Caco-2 (cell line): ENCODE results near the gene NUP153. TPM values are rescaled to one million over a fixed set of nuclear protein-coding genes. Genes with fewer than 3 reads are reported as not detected.
"Not testable (repeated sequence)": the region's sequence is repeated elsewhere in the genome, so short reads cannot be mapped to it uniquely, and the experiment has no call there.

Source experiments
- BruUV-seq: library from RNA; stranded (reverse); fragments of 400-500 nt; replicated peaks from 2 replicates; lab custom pipeline; 2021; lab: Mats Ljungman, UMichigan
- CTCF ChIA-PET: fragments of 300-600 bp; sonication (Branson Sonifier 250); formaldehyde crosslinking; loops from one replicate; lab custom pipeline; 2022; ENCODE audit warnings: antibody characterized with exemption; lab: Charles Lee
- POLR2A ChIA-PET: fragments of 300-600 bp; sonication (Branson Sonifier 250); formaldehyde crosslinking; loops from one replicate; lab custom pipeline; 2022; ENCODE audit warnings: antibody characterized with exemption; lab: Charles Lee
- DNase-seq, 2 experiments: peaks; one replicate each; pipeline versions ENCODE4 v3.0.0 to v3.0.0-alpha.2; 2020 to 2022
- H3K27me3 ChIP-seq: replicated peaks from 2 replicates; pipeline ENCODE4 v1.6.0; 2011; ENCODE audit warnings: low read length; ENCODE audit not compliant: control insufficient read depth, insufficient read depth
- H3K36me3 ChIP-seq: 2 replicates; pipeline ENCODE4 v1.5.1; 2011; ENCODE audit warnings: low read length; ENCODE audit not compliant: control insufficient read depth, insufficient read depth
- H3K4me1 ChIP-seq: fragments of 250-450 bp; sonication (Bioruptor Pico); 2 replicates; pipeline ENCODE4 v1.5.1; 2020; ENCODE audit warnings: mild to moderate bottlenecking
- H3K4me3 ChIP-seq: 2 replicates; pipeline ENCODE4 v1.5.1; 2011; ENCODE audit warnings: low read depth, mild to moderate bottlenecking, control low read depth, low read length
- H3K9me3 ChIP-seq: fragments of 250-450 bp; sonication (Bioruptor Pico); 2 replicates; pipeline ENCODE4 v1.5.1; 2020; ENCODE audit warnings: mild to moderate bottlenecking, moderate library complexity
- H3K27ac Mint-ChIP-seq: one replicate; pipeline ENCODE4 v1.8.0; 2022; ENCODE audit warnings: mixed read lengths; ENCODE audit not compliant: unreplicated experiment
- H3K27me3 Mint-ChIP-seq: one replicate; pipeline ENCODE4 v1.8.0; 2022; ENCODE audit warnings: mixed read lengths; ENCODE audit not compliant: insufficient read depth, unreplicated experiment
- H3K36me3 Mint-ChIP-seq: one replicate; pipeline ENCODE4 v1.8.0; 2022; ENCODE audit warnings: mild to moderate bottlenecking, mixed read lengths; ENCODE audit not compliant: insufficient read depth, unreplicated experiment
- H3K4me1 Mint-ChIP-seq: one replicate; pipeline ENCODE4 v1.8.0; 2022; ENCODE audit warnings: low read depth, mixed read lengths; ENCODE audit not compliant: unreplicated experiment
- H3K4me3 Mint-ChIP-seq: one replicate; pipeline ENCODE4 v1.8.0; 2022; ENCODE audit warnings: mild to moderate bottlenecking, moderate library complexity, mixed read lengths; ENCODE audit not compliant: unreplicated experiment
- H3K9me3 Mint-ChIP-seq: one replicate; pipeline ENCODE4 v1.8.0; 2022; ENCODE audit warnings: mixed read lengths; ENCODE audit not compliant: unreplicated experiment
- CTCF ChIP-seq, 2 experiments: fragments of 200-600 bp in 1 of 2; IDR thresholded peaks; 1 replicate in 1 of 2; 2 replicates in 1 of 2; pipeline versions ENCODE4 v1.5.1 to v1.8.0; 2011 to 2022; ENCODE audit warnings: antibody characterized with exemption in 1 of 2, control low read depth in 1 of 2, inconsistent platforms in 1 of 2, low read depth in 1 of 2, low read length in 1 of 2, mild to moderate bottlenecking in 1 of 2, moderate library complexity in 1 of 2; ENCODE audit not compliant: insufficient read depth in 1 of 2, severe bottlenecking in 1 of 2, unreplicated experiment in 1 of 2
- intact Hi-C: fragments of 100-400 bp; cut with micrococcal nuclease; formaldehyde crosslinking; loops from one replicate; pipeline ENCODE4 v1.10.0; 2022; ENCODE audit not compliant: unreplicated experiment
- total RNA-seq: library from RNA; stranded (reverse); gene quantifications from 2 replicates; pipeline ENCODE4 v1.2.3, GENCODE V29; 2022

Gene NUP153
- total RNA-seq, 1 experiment from 2014 or later: 53.9 TPM

- Mint-ChIP-seq H3K4me1 (no peaks in the 10 kb centered on the region), H3K9me3 (peaks cover 19% of the 10 kb centered on the region), H3K36me3 (peaks cover 9% of the 10 kb centered on the region), H3K4me3 (no peak overlapping the region), H3K27ac (no peak overlapping the region), H3K27me3 (no peaks in the 10 kb centered on the region)
- TF ChIP-seq CTCF (IDR thresholded peaks at IDR 0.05; ENCODE audit: insufficient read depth in 1 of 2, low read depth in 1 of 2, low read length in 1 of 2, severe bottlenecking in 1 of 2, unreplicated experiment in 1 of 2): no peak
- Histone ChIP-seq H3K4me1 (no peaks in the 10 kb centered on the region), H3K9me3 (peaks cover 6% of the 10 kb centered on the region; the same call in 1 of the 2 replicates), H3K27me3 (no peaks in the 10 kb centered on the region), H3K36me3 (no peaks in the 10 kb centered on the region), H3K4me3 (no peak overlapping the region)
- intact Hi-C loops: no loop called here
- ChIA-PET POLR2A (no interaction called here), CTCF (no interaction called here)
- no peak for DNase-seq
- BruUV-seq: no TSS peak
These were observed 31.1 kb upstream of the NUP153 start for GRCh38 chr6:17737704-17738252.

GRCh38 chr6:17735311-17735710 is 28.6 kb upstream of the NUP153 start:
- H3K36me3 Mint-ChIP-seq, H3K4me3 ChIP-seq, BruUV-seq, POLR2A ChIA-PET, H3K4me3 Mint-ChIP-seq, H3K9me3 ChIP-seq, DNase-seq, H3K4me1 Mint-ChIP-seq, H3K27ac Mint-ChIP-seq, H3K27me3 ChIP-seq, CTCF ChIA-PET, intact Hi-C loops, H3K36me3 ChIP-seq, H3K27me3 Mint-ChIP-seq, H3K4me1 ChIP-seq: not testable (repeated sequence)
- H3K9me3 Mint-ChIP-seq: peaks cover 26% of the 10 kb centered on the region

GRCh38 chr6:17730078-17730704 is 23.5 kb upstream of the NUP153 start:
- intact Hi-C loops: no loop called here
- Histone ChIP-seq H3K4me1 (peaks cover 2% of the 10 kb centered on the region), H3K4me3 (no peak overlapping the region), H3K36me3 (no peaks in the 10 kb centered on the region), H3K27me3 (no peaks in the 10 kb centered on the region), H3K9me3 (no peaks in the 10 kb centered on the region)
- DNase-seq: no peak
- Mint-ChIP-seq H3K9me3 (peaks cover 10% of the 10 kb centered on the region), H3K4me1 (no peaks in the 10 kb centered on the region), H3K27ac (no peak overlapping the region), H3K36me3 (no peaks in the 10 kb centered on the region), H3K4me3 (no peak overlapping the region), H3K27me3 (no peaks in the 10 kb centered on the region)
- BruUV-seq: no TSS peak
- no peak for TF ChIP-seq CTCF (IDR thresholded peaks at IDR 0.05; ENCODE audit: insufficient read depth in 1 of 2, low read depth in 1 of 2, low read length in 1 of 2, severe bottlenecking in 1 of 2, unreplicated experiment in 1 of 2)
- ChIA-PET CTCF (no interaction called here), POLR2A (no interaction called here)
